H1 (cell line): ENCODE results near the gene DOCK1.

ENCODE experiments used
- ATF2 ChIP-seq: IDR thresholded peaks from 2 replicates; pipeline ENCODE4 v1.6.1; 2012; ENCODE audit warnings: low read length, inconsistent platforms
- CTCF ChIP-seq, 3 experiments: IDR thresholded peaks; 1 replicate in 2 of 3; 2 replicates in 1 of 3; pipeline versions ENCODE4 v1.5.1 to v1.6.1; 2011; ENCODE audit warnings: low read length in 3 of 3, mild to moderate bottlenecking in 3 of 3, inconsistent platforms in 2 of 3, low read depth in 1 of 3, moderate library complexity in 1 of 3; ENCODE audit not compliant: insufficient read depth in 1 of 3; ENCODE audit errors: control extremely low read depth in 1 of 3
- EP300 ChIP-seq, 2 experiments: IDR thresholded peaks; 1 replicate in 1 of 2; 2 replicates in 1 of 2; pipeline ENCODE4 v1.6.1; 2011 to 2012; ENCODE audit warnings: low read depth in 2 of 2, low read length in 2 of 2, mild to moderate bottlenecking in 2 of 2, borderline replicate concordance in 1 of 2, inconsistent platforms in 1 of 2, moderate library complexity in 1 of 2
- EZH2 ChIP-seq: fragments of 200-600 bp; sonication (generic); IDR thresholded peaks from 2 replicates; pipeline ENCODE4 v1.7.1; 2012; ENCODE audit warnings: low read depth, mild to moderate bottlenecking, moderate library complexity, low read length, inconsistent platforms; ENCODE audit not compliant: severe bottlenecking
- GABPA ChIP-seq: IDR thresholded peaks from 2 replicates; pipeline ENCODE4 v1.6.1; 2011; ENCODE audit warnings: mild to moderate bottlenecking, low read length, moderate library complexity, borderline replicate concordance; ENCODE audit not compliant: insufficient read depth
- NANOG ChIP-seq: IDR thresholded peaks from 2 replicates; pipeline ENCODE4 v1.6.1; 2011; ENCODE audit warnings: low read length, low read depth, mild to moderate bottlenecking, inconsistent platforms; ENCODE audit not compliant: insufficient read depth, poor library complexity, severe bottlenecking
- POLR2A ChIP-seq, 2 experiments: IDR thresholded peaks; 1 replicate in 1 of 2; 2 replicates in 1 of 2; pipeline ENCODE4 v1.6.1; 2011; ENCODE audit warnings: low read depth in 2 of 2, low read length in 2 of 2, mild to moderate bottlenecking in 2 of 2; ENCODE audit errors: control extremely low read depth in 1 of 2
- RAD21 ChIP-seq, 2 experiments: IDR thresholded peaks in 1 of 2; conservative IDR thresholded peaks in 1 of 2; 2 replicates each; pipeline ENCODE4 v1.6.1; 2011; ENCODE audit warnings: low read depth in 2 of 2, low read length in 2 of 2, improper control_type of control experiment in 1 of 2, inconsistent platforms in 1 of 2, mild to moderate bottlenecking in 1 of 2, moderate library complexity in 1 of 2
- ZNF274 ChIP-seq: IDR thresholded peaks from 2 replicates; pipeline ENCODE4 v1.7.0; 2012; ENCODE audit warnings: low read length, borderline replicate concordance; ENCODE audit errors: extremely low read depth
- TF ChIP-seq, protein P1 (sequence below): IDR thresholded peaks from 2 replicates; pipeline ENCODE4 v1.6.1; 2012; ENCODE audit warnings: inconsistent platforms

DNA sequence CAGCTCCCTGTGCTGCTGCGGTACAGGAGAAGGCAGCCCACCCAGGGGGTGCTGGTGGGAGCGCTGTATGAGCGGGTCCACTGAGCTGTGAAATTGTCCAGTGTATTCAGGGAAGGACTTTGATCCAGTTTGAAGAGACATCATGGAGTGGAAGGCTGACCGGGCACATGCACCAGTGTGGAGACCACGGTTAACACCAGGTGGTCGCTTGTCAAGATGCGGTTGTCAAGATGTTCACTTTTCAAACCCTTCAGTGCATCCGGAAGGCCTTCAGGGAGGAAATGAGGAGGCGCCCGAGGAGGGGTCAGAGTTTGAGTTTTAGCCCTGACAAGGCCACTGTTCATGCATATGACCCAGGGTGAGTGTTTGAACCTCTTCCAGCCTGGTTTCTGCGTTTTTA is 6.1 kb downstream of the DOCK1 start:
- TF ChIP-seq CTCF (IDR thresholded peaks at IDR 0.05; ENCODE audit: control extremely low read depth in 1 of 3, insufficient read depth in 1 of 3, low read depth in 1 of 3, low read length in 3 of 3) = no peak
- no peak for TF ChIP-seq EZH2
- TF ChIP-seq ZNF274 = no peak
- TF ChIP-seq ATF2 = no peak
- TF ChIP-seq, protein P1, sequence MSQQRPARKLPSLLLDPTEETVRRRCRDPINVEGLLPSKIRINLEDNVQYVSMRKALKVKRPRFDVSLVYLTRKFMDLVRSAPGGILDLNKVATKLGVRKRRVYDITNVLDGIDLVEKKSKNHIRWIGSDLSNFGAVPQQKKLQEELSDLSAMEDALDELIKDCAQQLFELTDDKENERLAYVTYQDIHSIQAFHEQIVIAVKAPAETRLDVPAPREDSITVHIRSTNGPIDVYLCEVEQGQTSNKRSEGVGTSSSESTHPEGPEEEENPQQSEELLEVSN = no peak
- no peak for TF ChIP-seq POLR2A (IDR thresholded peaks at IDR 0.05; ENCODE audit: control extremely low read depth in 1 of 2, low read depth in 2 of 2, low read length in 2 of 2)
- TF ChIP-seq EP300 (IDR thresholded peaks at IDR 0.05; ENCODE audit: borderline replicate concordance in 1 of 2, low read depth in 2 of 2, low read length in 2 of 2) = no peak
- TF ChIP-seq GABPA = no peak
- no peak for TF ChIP-seq RAD21 (IDR thresholded peaks at IDR 0.05 in 1 of 2, conservative IDR thresholded peaks at IDR 0.05 in 1 of 2; ENCODE audit: low read depth in 2 of 2, low read length in 2 of 2)
- TF ChIP-seq NANOG = no peak
